ENCODE data around the gene OCA2.

The OCA2 gene

GRCh38 chr15:27932600-27932999 is 166.5 kb downstream of the OCA2 start:
- no peak for DNase-seq

DNA sequence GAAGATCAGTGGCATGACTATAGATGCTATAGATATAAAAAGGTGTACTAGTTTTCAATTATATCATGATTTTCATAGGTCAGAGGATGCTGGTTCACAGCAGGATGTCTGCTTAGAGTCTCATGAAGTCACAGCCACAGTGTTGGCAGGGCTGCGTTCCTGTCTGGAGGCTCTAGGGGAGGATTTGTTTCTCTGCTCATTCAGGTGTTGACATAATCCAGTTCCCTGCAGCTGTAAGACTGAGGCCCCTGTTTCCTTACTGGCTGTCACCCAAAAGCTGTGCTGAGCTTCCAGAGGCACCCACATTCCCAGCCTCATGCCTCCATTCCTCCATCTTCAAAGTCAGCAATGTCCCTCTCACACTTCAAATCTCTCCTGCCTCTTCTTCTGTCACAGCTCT is 170.7 kb downstream of the OCA2 start:
- no peak for DNase-seq

- DNase-seq: no peak
Observed at GRCh38 chr15:27912283-27912682, 186.8 kb downstream of the OCA2 start.

- no peak for DNase-seq
Observed at GRCh38 chr15:27906802-27907201, 192.3 kb downstream of the OCA2 start.

DNA sequence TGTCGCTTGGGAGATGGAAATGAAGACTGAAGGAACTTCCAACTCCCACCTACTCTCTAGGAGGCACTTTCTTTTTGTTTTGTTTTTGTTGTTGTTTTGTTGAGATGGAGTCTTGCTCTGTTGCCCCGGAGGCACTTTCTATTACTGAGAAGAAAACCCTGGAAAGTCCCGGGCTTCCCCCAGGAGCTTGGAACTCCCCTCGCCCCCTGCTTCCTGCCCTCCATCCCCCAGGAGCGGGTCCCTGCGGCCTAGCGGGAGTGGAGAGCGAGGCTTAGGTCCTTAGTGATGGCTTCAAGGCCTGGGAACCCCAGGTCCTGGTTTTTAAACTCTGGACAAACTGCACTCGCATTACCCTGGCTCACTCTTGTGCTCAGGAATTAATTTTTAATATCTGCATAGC is 195.7 kb downstream of the OCA2 start:
- DNase-seq: no peak

- DNase-seq: no peak
Observed at GRCh38 chr15:27902680-27903385, 196.3 kb downstream of the OCA2 start.

DNA sequence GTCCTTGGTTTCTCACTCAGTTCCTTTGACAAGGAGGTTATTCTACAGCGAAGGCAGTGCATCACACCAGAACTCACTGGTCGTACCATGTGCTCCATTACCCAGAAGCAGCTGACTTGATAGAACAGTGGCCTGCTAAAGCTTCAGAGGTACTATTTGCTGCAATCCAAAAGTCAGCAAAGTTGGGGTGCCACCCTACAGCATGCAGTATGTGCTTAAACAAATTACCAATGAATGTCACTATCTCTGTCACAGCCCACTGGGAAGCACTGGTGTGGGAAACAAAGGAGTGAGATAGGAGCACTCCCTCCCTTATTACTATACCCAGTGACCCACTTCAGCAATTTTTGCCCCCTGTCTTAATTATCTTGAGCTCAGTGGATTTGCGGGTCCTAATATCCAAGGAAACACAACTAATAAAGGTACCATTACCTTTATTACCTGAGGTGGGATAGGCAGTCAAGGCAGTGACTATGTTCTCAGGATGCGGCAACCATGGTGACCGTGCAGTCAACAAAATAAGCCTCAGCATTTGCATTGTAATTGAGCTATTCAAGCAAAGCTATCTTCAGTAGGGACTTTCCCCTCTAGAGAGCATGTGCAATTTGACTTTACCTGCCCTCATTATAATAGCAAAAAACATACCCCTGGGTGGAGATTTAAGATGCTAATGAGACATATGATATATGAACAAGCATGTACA is 199.4 kb downstream of the OCA2 start:
- no peak for DNase-seq

DNA sequence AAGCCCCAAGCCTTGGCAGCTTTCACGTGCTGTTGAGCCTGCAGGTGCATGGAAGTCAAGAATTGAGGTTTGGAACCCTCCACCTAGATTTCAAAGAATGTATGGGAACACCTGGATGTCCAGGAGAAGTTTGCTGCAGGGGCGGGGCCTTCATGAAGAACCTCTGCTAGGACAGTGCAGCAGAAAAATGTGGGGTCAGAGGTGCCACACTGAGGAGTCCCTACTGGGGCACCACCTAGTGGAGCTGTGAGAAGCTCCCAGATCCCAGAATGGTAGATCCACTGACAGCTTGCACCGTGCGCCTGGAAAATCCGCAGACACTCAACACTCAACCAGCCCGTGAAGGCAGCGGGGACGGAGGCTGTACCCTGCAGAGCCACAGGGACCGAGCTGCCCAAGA is 201.6 kb downstream of the OCA2 start:
- DNase-seq: no peak

- DNase-seq: no peak
Observed at GRCh38 chr15:27894645-27895044, 204.5 kb downstream of the OCA2 start.

DNA sequence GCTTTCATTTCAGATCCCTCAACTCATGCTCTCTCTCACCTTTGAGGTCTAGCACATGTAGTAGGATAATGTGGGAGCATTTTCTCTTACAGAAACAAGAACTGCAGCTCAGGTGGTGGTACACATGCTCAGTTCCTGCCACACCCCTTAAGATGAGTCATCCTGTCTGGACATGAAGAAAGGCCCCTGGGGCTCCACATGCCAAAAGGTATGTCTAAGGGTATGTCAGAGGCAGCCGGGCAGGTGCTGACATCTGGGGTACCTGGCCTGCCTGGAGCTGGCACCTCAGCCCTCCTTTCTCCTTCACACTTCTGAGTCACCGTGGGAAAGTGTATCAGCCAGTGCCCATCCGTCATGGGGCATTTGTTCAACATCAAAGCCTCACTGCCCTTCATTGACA is 209.9 kb downstream of the OCA2 start:
- DNase-seq: no peak

GRCh38 chr15:27885201-27885600 is 213.9 kb downstream of the OCA2 start:
- no peak for DNase-seq

DNA sequence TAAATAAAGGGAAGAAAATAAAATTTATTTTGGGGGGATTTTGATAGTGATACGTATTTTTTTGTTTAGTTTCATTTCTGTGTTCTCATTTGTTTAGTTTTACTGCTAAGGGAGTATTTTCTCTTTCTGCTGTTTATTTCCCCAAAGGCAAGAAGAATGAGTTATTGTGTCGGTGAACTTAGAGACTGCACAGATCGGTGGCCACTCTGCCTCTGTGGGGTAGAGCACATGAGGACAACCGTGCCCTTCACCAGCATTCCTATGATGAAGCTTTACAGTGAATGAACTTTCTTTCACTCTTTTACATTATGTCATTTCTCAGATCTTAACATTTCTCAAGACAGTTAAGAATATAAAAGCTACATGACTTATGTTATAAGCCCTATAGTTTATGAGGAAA is 214.4 kb downstream of the OCA2 start:
- DNase-seq: no peak

GRCh38 chr15:27878841-27879240 is 220.3 kb downstream of the OCA2 start:
- DNase-seq: no peak

DNA sequence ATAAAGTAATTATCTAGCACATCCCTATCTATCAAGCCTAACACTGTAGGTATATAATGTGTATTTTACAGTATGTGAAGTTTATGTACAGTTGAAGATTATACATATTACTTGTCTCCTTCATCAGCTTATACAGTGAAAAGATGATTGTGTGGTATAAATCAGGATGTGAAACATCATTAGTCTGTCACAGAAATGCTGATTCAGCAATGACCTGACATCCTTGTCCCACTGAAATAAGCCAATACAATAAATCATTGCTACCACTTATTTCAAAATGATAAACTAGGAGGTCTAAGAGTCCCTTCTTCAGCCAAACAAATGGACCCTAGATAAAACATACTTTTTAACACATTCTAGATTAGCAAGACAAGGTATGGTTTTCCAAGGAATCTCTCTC is 225.3 kb downstream of the OCA2 start:
- DNase-seq: no peak

DNA sequence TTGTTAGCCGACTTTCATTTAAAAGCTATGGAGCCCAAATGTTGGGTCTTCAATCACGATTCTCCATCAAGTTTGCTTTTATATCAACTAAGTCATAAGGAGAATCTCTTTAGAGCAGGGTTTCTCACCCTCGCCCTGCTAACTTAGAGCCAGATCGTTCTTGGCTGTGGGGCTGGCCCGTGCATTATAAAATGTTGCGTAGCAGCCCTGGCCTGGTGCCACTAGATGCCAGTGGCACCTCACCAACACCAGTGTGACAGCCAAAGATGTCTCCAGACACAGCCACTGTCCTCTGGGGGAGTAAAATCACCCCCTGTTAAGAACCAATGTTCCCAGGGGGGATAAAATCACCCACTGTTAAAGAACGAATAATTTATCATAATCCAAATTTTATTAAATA is 226.1 kb downstream of the OCA2 start:
- no peak for DNase-seq

DNA sequence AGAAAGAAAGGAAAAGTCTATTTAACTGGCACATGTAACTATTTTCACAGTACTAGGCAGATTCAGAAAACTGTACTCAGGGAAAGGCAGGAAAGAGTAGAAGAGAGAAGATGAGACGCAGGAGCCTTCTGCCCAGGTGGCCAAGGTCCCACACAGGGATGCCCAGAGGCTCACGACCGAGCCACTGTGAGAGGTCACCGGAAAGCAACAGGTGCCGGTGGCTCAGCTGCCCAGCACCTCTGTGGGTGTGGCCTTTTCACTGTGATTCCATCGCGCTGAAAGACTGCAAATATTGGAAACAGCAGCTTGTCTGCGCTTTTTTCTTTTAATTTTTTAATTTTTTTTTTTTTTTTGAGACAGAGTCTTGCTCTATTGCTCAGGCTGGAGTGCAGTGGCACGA is 226.8 kb downstream of the OCA2 start:
- no peak for DNase-seq

GRCh38 chr15:27871902-27872260 is 227.2 kb downstream of the OCA2 start:
- DNase-seq: no peak

GRCh38 chr15:27871078-27871901 is 227.8 kb downstream of the OCA2 start:
- no peak for DNase-seq

- DNase-seq: no peak
Observed at GRCh38 chr15:27870320-27870719, 228.8 kb downstream of the OCA2 start.

DNA sequence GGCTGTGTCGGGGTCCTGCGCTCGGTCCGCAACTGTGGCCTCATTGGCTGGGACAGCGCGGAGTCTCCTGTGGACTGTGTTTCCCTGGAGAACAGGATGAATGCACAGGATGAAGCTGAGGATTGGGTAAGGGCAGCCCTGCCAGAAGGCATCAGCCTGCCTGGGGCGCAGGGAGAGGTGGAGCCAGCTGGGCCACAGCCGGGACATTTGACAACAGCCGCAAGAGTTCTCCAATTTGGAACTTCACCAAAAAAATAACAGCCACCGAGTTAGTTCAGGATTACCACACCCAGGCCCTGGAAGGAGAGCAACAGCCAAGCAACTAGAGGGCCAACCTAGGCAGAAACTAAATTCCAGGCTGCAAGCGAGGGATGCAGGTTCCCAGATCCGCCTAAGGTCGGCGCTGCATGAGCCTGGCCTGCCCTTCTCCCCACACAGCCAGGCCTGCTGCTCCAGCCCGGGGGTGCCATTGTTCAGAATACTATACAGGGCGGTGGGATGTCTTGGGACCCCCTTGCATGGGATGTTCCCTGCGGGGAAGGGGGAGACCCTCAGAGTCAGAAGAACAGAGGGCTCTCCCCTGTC is 229.3 kb downstream of the OCA2 start:
- no peak for DNase-seq

DNA sequence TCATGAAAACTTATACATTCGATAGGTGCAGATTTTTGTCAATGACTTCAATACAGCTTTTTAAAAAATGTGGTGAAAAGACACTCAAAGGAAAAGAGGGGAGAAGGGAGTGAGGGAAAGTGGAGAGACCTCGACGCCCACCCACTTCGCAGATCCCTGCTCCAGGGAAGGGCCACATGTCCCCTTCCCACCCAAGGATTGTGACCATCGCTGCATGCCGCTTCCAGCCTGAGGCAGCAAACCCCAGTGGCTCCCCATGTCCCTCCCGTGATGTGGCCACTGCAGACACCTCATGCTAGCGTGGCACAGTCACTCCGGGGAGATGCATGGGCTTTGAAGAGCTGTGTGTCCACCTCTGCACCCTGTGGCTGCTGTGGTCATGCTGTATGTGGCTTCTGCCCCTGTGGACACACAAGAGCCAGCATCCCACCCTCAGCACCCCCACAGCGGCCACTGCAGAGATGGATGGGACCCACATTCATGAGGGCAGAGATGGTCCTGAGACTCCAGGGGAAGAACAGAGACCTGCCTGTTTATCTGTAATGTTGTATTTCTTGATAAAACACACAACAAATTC is 230.2 kb downstream of the OCA2 start:
- DNase-seq: no peak

GRCh38 chr15:27867861-27868260 is 231.3 kb downstream of the OCA2 start:
- no peak for DNase-seq

DNA sequence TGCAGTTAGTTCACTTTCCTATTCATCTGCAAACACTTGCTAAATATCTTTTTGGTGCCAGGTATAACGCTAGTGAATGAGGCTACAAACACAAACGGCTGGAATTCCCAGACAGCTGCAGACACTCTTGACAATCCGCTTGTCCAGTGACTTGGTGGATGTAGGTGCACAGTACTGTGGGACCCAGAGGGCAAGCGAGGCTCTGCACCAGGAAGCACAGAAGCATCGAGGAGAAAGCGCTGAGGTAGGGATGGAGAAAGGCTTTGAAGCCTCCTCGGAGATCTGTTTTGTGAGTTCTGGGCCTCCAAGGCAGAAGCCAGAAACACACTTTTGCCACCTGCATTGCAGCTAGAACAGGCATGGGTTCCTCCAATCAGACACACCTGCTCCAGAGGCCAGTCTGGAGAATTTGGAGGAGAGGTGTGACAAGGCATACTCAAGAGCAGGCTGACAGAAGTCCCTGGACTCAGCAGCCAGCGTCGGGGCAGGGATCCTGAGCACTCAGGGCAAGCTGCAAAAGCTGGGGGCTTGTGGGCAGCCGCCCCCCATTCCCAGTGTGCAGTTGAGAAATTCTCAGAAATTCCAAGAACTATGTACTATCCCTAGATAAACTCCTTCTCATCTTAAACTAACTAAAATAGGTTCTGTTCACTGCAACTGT is 232.5 kb downstream of the OCA2 start:
- no peak for DNase-seq
